ENCODE data around the gene IRF1. TPM values are rescaled to one million over a fixed set of nuclear protein-coding genes. Genes with fewer than 3 reads are reported as not detected.

The IRF1 gene
- total RNA-seq, 1 experiment from 2014 or later, result 4.8 TPM

- no peak overlapping the region for H3K4me2 ChIP-seq (ENCODE audit: low read depth, low read length, poor library complexity, severe bottlenecking)
- H3K9me3 ChIP-seq (ENCODE audit: low read length), result no peaks in the 10 kb centered on the region
- no peak overlapping the region for H2AFZ ChIP-seq (ENCODE audit: low read length)
- H3K4me3 ChIP-seq (ENCODE audit: low read length), result no peak overlapping the region
- no peak overlapping the region for H3K9ac ChIP-seq (ENCODE audit: low read length)
- no peaks in the 10 kb centered on the region for H4K20me1 ChIP-seq (ENCODE audit: insufficient read depth, low read depth, low read length)
- peaks cover 12% of the 10 kb centered on the region for H3K4me1 ChIP-seq (ENCODE audit: low read length)
- H3K27me3 ChIP-seq (ENCODE audit: low read length), result no peaks in the 10 kb centered on the region
- H3K9me2 ChIP-seq (replicated peaks; ENCODE audit: insufficient read depth, low read length), result no peaks in the 10 kb centered on the region
- DNase-seq, result no peak
- no peak overlapping the region for H3K27ac ChIP-seq (ENCODE audit: low read length)
- no peaks in the 10 kb centered on the region for H3K36me3 ChIP-seq (ENCODE audit: insufficient read depth, low read length)
- no peaks in the 10 kb centered on the region for H3K79me2 ChIP-seq (ENCODE audit: low read length)
These were observed 55.1 kb downstream of the IRF1 start for GRCh38 chr5:132435447-132435846.

GRCh38 chr5:132434416-132435286, 55.9 kb downstream of the IRF1 start:
- Histone ChIP-seq H3K36me3 (ENCODE audit: insufficient read depth, low read length) (no peaks in the 10 kb centered on the region), H3K4me1 (ENCODE audit: low read length) (peaks cover 12% of the 10 kb centered on the region), H4K20me1 (ENCODE audit: insufficient read depth, low read depth, low read length) (no peaks in the 10 kb centered on the region), H3K9ac (ENCODE audit: low read length) (no peak overlapping the region), H3K27ac (ENCODE audit: low read length) (no peak overlapping the region), H3K4me3 (ENCODE audit: low read length) (no peak overlapping the region), H2AFZ (ENCODE audit: low read length) (no peak overlapping the region), H3K9me2 (replicated peaks; ENCODE audit: insufficient read depth, low read length) (no peaks in the 10 kb centered on the region), H3K27me3 (ENCODE audit: low read length) (no peaks in the 10 kb centered on the region), H3K9me3 (ENCODE audit: low read length) (no peaks in the 10 kb centered on the region), H3K4me2 (ENCODE audit: low read depth, low read length, poor library complexity, severe bottlenecking) (no peak overlapping the region), H3K79me2 (ENCODE audit: low read length) (no peaks in the 10 kb centered on the region)
- no peak for DNase-seq

GRCh38 chr5:132433141-132433540, 57.4 kb downstream of the IRF1 start:
- Histone ChIP-seq H3K4me3 (ENCODE audit: low read length) (no peak overlapping the region), H3K27me3 (ENCODE audit: low read length) (no peaks in the 10 kb centered on the region), H3K9me3 (ENCODE audit: low read length) (no peaks in the 10 kb centered on the region), H2AFZ (ENCODE audit: low read length) (no peak overlapping the region), H3K9me2 (replicated peaks; ENCODE audit: insufficient read depth, low read length) (no peaks in the 10 kb centered on the region), H3K27ac (ENCODE audit: low read length) (no peak overlapping the region), H3K4me1 (ENCODE audit: low read length) (peaks cover 17% of the 10 kb centered on the region), H4K20me1 (ENCODE audit: insufficient read depth, low read depth, low read length) (no peaks in the 10 kb centered on the region), H3K79me2 (ENCODE audit: low read length) (no peaks in the 10 kb centered on the region), H3K36me3 (ENCODE audit: insufficient read depth, low read length) (no peaks in the 10 kb centered on the region), H3K4me2 (ENCODE audit: low read depth, low read length, poor library complexity, severe bottlenecking) (no peak overlapping the region), H3K9ac (ENCODE audit: low read length) (no peak overlapping the region)
- DNase-seq, result no peak

- no peak for DNase-seq
- Histone ChIP-seq H3K27ac (ENCODE audit: low read length) (no peak overlapping the region), H3K9ac (ENCODE audit: low read length) (no peak overlapping the region), H3K9me3 (ENCODE audit: low read length) (no peaks in the 10 kb centered on the region), H3K9me2 (replicated peaks; ENCODE audit: insufficient read depth, low read length) (no peaks in the 10 kb centered on the region), H3K4me3 (ENCODE audit: low read length) (no peak overlapping the region), H3K4me1 (ENCODE audit: low read length) (peaks cover 20% of the 10 kb centered on the region), H3K79me2 (ENCODE audit: low read length) (no peaks in the 10 kb centered on the region), H3K27me3 (ENCODE audit: low read length) (no peaks in the 10 kb centered on the region), H2AFZ (ENCODE audit: low read length) (no peak overlapping the region), H4K20me1 (ENCODE audit: insufficient read depth, low read depth, low read length) (no peaks in the 10 kb centered on the region), H3K36me3 (ENCODE audit: insufficient read depth, low read length) (no peaks in the 10 kb centered on the region), H3K4me2 (ENCODE audit: low read depth, low read length, poor library complexity, severe bottlenecking) (no peak overlapping the region)
These were observed 58.9 kb downstream of the IRF1 start for GRCh38 chr5:132431632-132432031.

Small RNAs within 50 kb of the gene (small RNA-seq; reads per million reads assigned to genes)
- gene RF00019, result not detected

Other genes with a start within 250 kb of the IRF1 start
- not detected in 2 replicates for gene PDLIM4, start 233.1 kb downstream of the IRF1 start, total RNA-seq (2014; rRNA removed; shearing (Covaris generic); ENCODE audit: low replicate concordance)
- 0.52 TPM in 1 of 2 replicates, not detected in the other for gene SLC22A4, start 196.4 kb downstream of the IRF1 start, total RNA-seq (2014; rRNA removed; shearing (Covaris generic); ENCODE audit: low replicate concordance)
- gene SLC22A5, start 121.1 kb downstream of the IRF1 start, total RNA-seq (2014; rRNA removed; shearing (Covaris generic); ENCODE audit: low replicate concordance), result 1.3 and 5.2 TPM in 2 replicates
- gene IL5, start 52.7 kb upstream of the IRF1 start, total RNA-seq (2014; rRNA removed; shearing (Covaris generic); ENCODE audit: low replicate concordance), result not detected in 2 replicates
- 37.3 and 72.6 TPM in 2 replicates for gene RAD50, start 66.2 kb upstream of the IRF1 start, total RNA-seq (2014; rRNA removed; shearing (Covaris generic); ENCODE audit: low replicate concordance)
- gene IL13, start 167.4 kb upstream of the IRF1 start, total RNA-seq (2014; rRNA removed; shearing (Covaris generic); ENCODE audit: low replicate concordance), result not detected in 2 replicates
- gene IL4, start 183.2 kb upstream of the IRF1 start, total RNA-seq (2014; rRNA removed; shearing (Covaris generic); ENCODE audit: low replicate concordance), result not detected in 2 replicates
- gene KIF3A, start 246.8 kb upstream of the IRF1 start, total RNA-seq (2014; rRNA removed; shearing (Covaris generic); ENCODE audit: low replicate concordance), result 17.6 and 23.1 TPM in 2 replicates